HepG2 (cell line): ENCODE data around the gene YIF1A.

Experiments
- NFE2 ChIP-seq: sonication (generic); formaldehyde crosslinking; IDR thresholded peaks from 2 replicates; pipeline ENCODE4 v1.4.0; 2020; ENCODE audit warnings: missing genetic modification reagents
- ZNF660 ChIP-seq: sonication (generic); formaldehyde crosslinking; IDR thresholded peaks from 2 replicates; pipeline ENCODE4 v1.5.1; 2020; ENCODE audit warnings: mild to moderate bottlenecking, low read depth, missing genetic modification reagents, borderline replicate concordance

- TF ChIP-seq NFE2 (CRISPR knock-in tag): no peak
- no peak for TF ChIP-seq ZNF660
Measured at GRCh38 chr11:66247295-66247694, 41.6 kb downstream of the YIF1A start.
